GM21360 (cell line): ENCODE data around the gene DEPP1.
A peak's percentile ranks its signal among the peaks of the same experiment; 100 is the strongest.

Source experiments
- ATAC-seq: cut with Tn5 transposase; IDR thresholded peaks from one replicate; pipeline ENCODE4 v1.9.1; 2021; ENCODE audit warnings: mild to moderate bottlenecking, moderate library complexity; ENCODE audit not compliant: unreplicated experiment

DEPP1 gene

GRCh38 chr10:44968091-44968490 is 10.5 kb downstream of the DEPP1 start:
- no peak for ATAC-seq

- ATAC-seq: no peak
Observed at GRCh38 chr10:44967616-44968015, 11.0 kb downstream of the DEPP1 start.

GRCh38 chr10:44966816-44967509 is 11.6 kb downstream of the DEPP1 start:
- no peak for ATAC-seq

- ATAC-seq: peak; percentile 13
Observed at GRCh38 chr10:44966129-44966815, 12.3 kb downstream of the DEPP1 start.

- ATAC-seq: peak; percentile 34
Observed at GRCh38 chr10:44965651-44966097, 12.9 kb downstream of the DEPP1 start.

- ATAC-seq: no peak
Observed at GRCh38 chr10:44965104-44965503, 13.5 kb downstream of the DEPP1 start.

GRCh38 chr10:44963772-44964633 is 14.6 kb downstream of the DEPP1 start:
- no peak for ATAC-seq

- ATAC-seq: no peak
Observed at GRCh38 chr10:44962870-44963738, 15.5 kb downstream of the DEPP1 start.

GRCh38 chr10:44961931-44962750 is 16.5 kb downstream of the DEPP1 start:
- no peak for ATAC-seq

- ATAC-seq: no peak
Observed at GRCh38 chr10:44961230-44961571, 17.4 kb downstream of the DEPP1 start.

- ATAC-seq: no peak
Observed at GRCh38 chr10:44960482-44961229, 18.0 kb downstream of the DEPP1 start.

GRCh38 chr10:44960088-44960460 is 18.5 kb downstream of the DEPP1 start:
- ATAC-seq: no peak

- peak; percentile 91 for ATAC-seq
Observed at GRCh38 chr10:44959247-44960087, 19.1 kb downstream of the DEPP1 start, which contains the start of gene RASSF4. Gene RASSF4, plus strand, starts transcription at chr10:44959802. Its CDS starts 10,401 bp downstream, at chr10:44970203.

GRCh38 chr10:44958898-44959246 is 19.7 kb downstream of the DEPP1 start:
- no peak for ATAC-seq

- no peak for ATAC-seq
Observed at GRCh38 chr10:44958196-44958897, 20.3 kb downstream of the DEPP1 start.

- ATAC-seq: no peak
Observed at GRCh38 chr10:44956717-44957706, 21.6 kb downstream of the DEPP1 start.
